GM19455 (cell line): ENCODE measurements around the gene DNAJB4.
"Not testable (repeated sequence)": the region's sequence is repeated elsewhere in the genome, so short reads cannot be mapped to it uniquely, and the experiment has no call there.

Experiments used
- ATAC-seq: cut with Tn5 transposase; IDR thresholded peaks from one replicate; pipeline ENCODE4 v1.9.1; 2021; ENCODE audit not compliant: unreplicated experiment

DNAJB4 gene

GRCh38 chr1:78061825-78062523 is 57.2 kb downstream of the DNAJB4 start:
- no peak for ATAC-seq

GRCh38 chr1:78064886-78065285 is 60.1 kb downstream of the DNAJB4 start:
- ATAC-seq, result not testable (repeated sequence)
